ENCODE measurements around the gene STRA6.

STRA6 gene

GRCh38 chr15:74202452-74203401 lies at the start of gene STRA6:
STRA6 (minus strand) TSS chr15:74202787; CDS start chr15:74202267, 520 bp downstream.
- CTCF ChIA-PET = interaction anchor here (0.7 to 1.6 kb wide), 5 partner anchors 13 to 120 kb away, joined by 3 to 4 read pairs (median 3); no protein-coding TSS in a partner anchor
- POLR2A ChIA-PET = no interaction called here
- DNase-seq (ENCODE audit: low read depth, low spot score) = no peak
- H3K4me3 ChIP-seq (ENCODE audit: low read depth, low read length) = no peak within 1 kb of the TSS
- TF ChIP-seq CTCF (IDR thresholded peaks at IDR 0.05; ENCODE audit: insufficient read depth, low read length, missing control alignments) = no peak

- DNase-seq (ENCODE audit: low read depth, low spot score) = no peak
- CTCF ChIA-PET = interaction anchor here (0.8 to 1.5 kb wide), 4 partner anchors 12 to 118 kb away, joined by 3 read pairs; no protein-coding TSS in a partner anchor
- TF ChIP-seq CTCF (IDR thresholded peaks at IDR 0.05; ENCODE audit: insufficient read depth, low read length, missing control alignments) = no peak
Measured at GRCh38 chr15:74252291-74252690, 49.7 kb upstream of the STRA6 start.

GRCh38 chr15:74251131-74251811 lies 48.7 kb upstream of the STRA6 start:
- no peak overlapping the region for H3K4me3 ChIP-seq (ENCODE audit: low read depth, low read length)
- CTCF ChIA-PET = interaction anchor here (0.8 to 1.5 kb wide), 4 partner anchors 13 to 117 kb away, joined by 3 to 5 read pairs (median 3); no protein-coding TSS in a partner anchor
- POLR2A ChIA-PET = no interaction called here
- no peak for DNase-seq (ENCODE audit: low read depth, low spot score)
- TF ChIP-seq CTCF (IDR thresholded peaks at IDR 0.05; ENCODE audit: insufficient read depth, low read length, missing control alignments) = no peak

More at GRCh38 chr15:74252291-74252690, 49.7 kb upstream of the STRA6 start:
- H3K4me3 ChIP-seq (ENCODE audit: low read depth, low read length) = no peak overlapping the region
- POLR2A ChIA-PET = no interaction called here

- ChIA-PET CTCF (interaction anchor here (2.9 kb wide), 1 partner anchor 57 kb away, joined by 10 read pairs; no protein-coding TSS in a partner anchor), POLR2A (no interaction called here)
- no peak for DNase-seq (ENCODE audit: low read depth, low spot score)
- no peak for TF ChIP-seq CTCF (IDR thresholded peaks at IDR 0.05; ENCODE audit: insufficient read depth, low read length, missing control alignments)
- H3K4me3 ChIP-seq (ENCODE audit: low read depth, low read length) = no peak overlapping the region
Measured at GRCh38 chr15:74250266-74250665, 47.7 kb upstream of the STRA6 start.

GRCh38 chr15:74245342-74245931 lies 42.9 kb upstream of the STRA6 start:
- DNase-seq (ENCODE audit: low read depth, low spot score) = no peak
- TF ChIP-seq CTCF (IDR thresholded peaks at IDR 0.05; ENCODE audit: insufficient read depth, low read length, missing control alignments) = no peak
- ChIA-PET POLR2A (no interaction called here), CTCF (interaction anchor here (0.7 to 1.4 kb wide), 2 partner anchors 9 to 111 kb away, joined by 3 to 4 read pairs; partner anchors contain the start of gene CCDC33)
- no peak overlapping the region for H3K4me3 ChIP-seq (ENCODE audit: low read depth, low read length)

Measured in AG04449 (cell line).